ENCODE data around the gene DET1. TPM values are rescaled to one million over a fixed set of nuclear protein-coding genes. Genes with fewer than 3 reads are reported as not detected.
"Not testable (repeated sequence)": the region's sequence is repeated elsewhere in the genome, so short reads cannot be mapped to it uniquely, and the experiment has no call there.

The DET1 gene
- total RNA-seq, 1 donor from 2014 or later: 8.8 TPM

GRCh38 chr15:88543065-88543776, 3.3 kb downstream of the DET1 start:
- Mint-ChIP-seq H3K27ac (ENCODE audit: unreplicated experiment) (peak overlapping the region; percentile 78), H3K27me3 (ENCODE audit: unreplicated experiment) (peaks cover 2% of the 10 kb centered on the region), H3K9me3 (ENCODE audit: unreplicated experiment) (peaks cover 2% of the 10 kb centered on the region), H3K36me3 (ENCODE audit: unreplicated experiment) (no peaks in the 10 kb centered on the region), H3K4me1 (ENCODE audit: low read depth, unreplicated experiment) (peaks cover 20% of the 10 kb centered on the region), H3K4me3 (ENCODE audit: unreplicated experiment) (no peak overlapping the region)
- TF ChIP-seq CTCF (IDR thresholded peaks at IDR 0.05; ENCODE audit: partially characterized antibody, unreplicated experiment): no peak
- no peak for DNase-seq

GRCh38 chr15:88542342-88542733, 4.1 kb downstream of the DET1 start:
- Mint-ChIP-seq H3K27me3 (ENCODE audit: unreplicated experiment) (peaks cover 2% of the 10 kb centered on the region), H3K36me3 (ENCODE audit: unreplicated experiment) (no peaks in the 10 kb centered on the region), H3K4me3 (ENCODE audit: unreplicated experiment) (no peak overlapping the region), H3K27ac (ENCODE audit: unreplicated experiment) (no peak overlapping the region), H3K4me1 (ENCODE audit: low read depth, unreplicated experiment) (peaks cover 20% of the 10 kb centered on the region), H3K9me3 (ENCODE audit: unreplicated experiment) (peaks cover 2% of the 10 kb centered on the region)
- no peak for TF ChIP-seq CTCF (IDR thresholded peaks at IDR 0.05; ENCODE audit: partially characterized antibody, unreplicated experiment)
- DNase-seq: no peak

- Mint-ChIP-seq H3K4me1 (ENCODE audit: low read depth, unreplicated experiment) (peaks cover 20% of the 10 kb centered on the region), H3K27me3 (ENCODE audit: unreplicated experiment) (peaks cover 2% of the 10 kb centered on the region)
Observed at GRCh38 chr15:88541709-88542341, 4.7 kb downstream of the DET1 start.

GRCh38 chr15:88541111-88541510, 5.4 kb downstream of the DET1 start:
- H3K27ac Mint-ChIP-seq (ENCODE audit: unreplicated experiment); H3K27me3 Mint-ChIP-seq (ENCODE audit: unreplicated experiment); H3K4me3 Mint-ChIP-seq (ENCODE audit: unreplicated experiment); H3K36me3 Mint-ChIP-seq (ENCODE audit: unreplicated experiment); DNase-seq; H3K9me3 Mint-ChIP-seq (ENCODE audit: unreplicated experiment): not testable (repeated sequence)
- H3K4me1 Mint-ChIP-seq (ENCODE audit: low read depth, unreplicated experiment): peaks cover 20% of the 10 kb centered on the region

More at GRCh38 chr15:88541709-88542341, 4.7 kb downstream of the DET1 start:
- H3K36me3 Mint-ChIP-seq (ENCODE audit: unreplicated experiment): no peaks in the 10 kb centered on the region
- no peak for DNase-seq
- no peak overlapping the region for H3K27ac Mint-ChIP-seq (ENCODE audit: unreplicated experiment)
- H3K9me3 Mint-ChIP-seq (ENCODE audit: unreplicated experiment): peaks cover under 1% of the 10 kb centered on the region
- H3K4me3 Mint-ChIP-seq (ENCODE audit: unreplicated experiment): peak overlapping the region; percentile 61
- no peak for TF ChIP-seq CTCF (IDR thresholded peaks at IDR 0.05; ENCODE audit: partially characterized antibody, unreplicated experiment)

GRCh38 chr15:88540350-88540749, 6.1 kb downstream of the DET1 start:
- DNase-seq; H3K36me3 Mint-ChIP-seq (ENCODE audit: unreplicated experiment); H3K9me3 Mint-ChIP-seq (ENCODE audit: unreplicated experiment); H3K27me3 Mint-ChIP-seq (ENCODE audit: unreplicated experiment); H3K27ac Mint-ChIP-seq (ENCODE audit: unreplicated experiment); H3K4me3 Mint-ChIP-seq (ENCODE audit: unreplicated experiment): not testable (repeated sequence)
- peaks cover 20% of the 10 kb centered on the region for H3K4me1 Mint-ChIP-seq (ENCODE audit: low read depth, unreplicated experiment)

- DNase-seq: no peak
- no peak overlapping the region for H3K4me3 Mint-ChIP-seq (ENCODE audit: unreplicated experiment)
- TF ChIP-seq CTCF (IDR thresholded peaks at IDR 0.05; ENCODE audit: partially characterized antibody, unreplicated experiment): no peak
- peaks cover 4% of the 10 kb centered on the region for H3K36me3 Mint-ChIP-seq (ENCODE audit: unreplicated experiment)
- no peaks in the 10 kb centered on the region for H3K9me3 Mint-ChIP-seq (ENCODE audit: unreplicated experiment)
- peaks cover 2% of the 10 kb centered on the region for H3K27me3 Mint-ChIP-seq (ENCODE audit: unreplicated experiment)
- no peak overlapping the region for H3K27ac Mint-ChIP-seq (ENCODE audit: unreplicated experiment)
- H3K4me1 Mint-ChIP-seq (ENCODE audit: low read depth, unreplicated experiment): peaks cover 20% of the 10 kb centered on the region
Observed at GRCh38 chr15:88539441-88539840, 7.0 kb downstream of the DET1 start.

All from glutamatergic neuron (in vitro differentiated cells).